Right ventricle myocardium inferior (tissue), 1 donor: ENCODE measurements around the gene LARP6. TPM values are rescaled to one million over a fixed set of nuclear protein-coding genes. Genes with fewer than 3 reads are reported as not detected.
"Not testable (repeated sequence)": the region's sequence is repeated elsewhere in the genome, so short reads cannot be mapped to it uniquely, and the experiment has no call there.

Experiments
- ATAC-seq: fragments of 200-7000 bp; cut with Tn5 transposase; one replicate; pipeline ENCODE4 v1.9.1; 2020; ENCODE audit warnings: mild to moderate bottlenecking, moderate library complexity
- DNase-seq: peaks from one replicate; pipeline ENCODE4 v3.0.0; 2021; ENCODE audit errors: missing footprints
- intact Hi-C: fragments of 100-400 bp; cut with DNase I; formaldehyde crosslinking; loops from one replicate; pipeline ENCODE4 v1.11.0; 2022
- total RNA-seq: library from RNA; stranded (reverse); fragmentation: NEBNext Ultra II Directional; extraction: Animal tissue kit (Norgen Biotek cat#: 25700); gene quantifications from one replicate; pipeline ENCODE4 v1.2.1, GENCODE V29; 2021
- donor health status: DM: no; HTN: yes; CAD: no; lungs with severe emphysema.

The LARP6 gene
- total RNA-seq, 1 donor from 2014 or later = 55.7 TPM

DNA sequence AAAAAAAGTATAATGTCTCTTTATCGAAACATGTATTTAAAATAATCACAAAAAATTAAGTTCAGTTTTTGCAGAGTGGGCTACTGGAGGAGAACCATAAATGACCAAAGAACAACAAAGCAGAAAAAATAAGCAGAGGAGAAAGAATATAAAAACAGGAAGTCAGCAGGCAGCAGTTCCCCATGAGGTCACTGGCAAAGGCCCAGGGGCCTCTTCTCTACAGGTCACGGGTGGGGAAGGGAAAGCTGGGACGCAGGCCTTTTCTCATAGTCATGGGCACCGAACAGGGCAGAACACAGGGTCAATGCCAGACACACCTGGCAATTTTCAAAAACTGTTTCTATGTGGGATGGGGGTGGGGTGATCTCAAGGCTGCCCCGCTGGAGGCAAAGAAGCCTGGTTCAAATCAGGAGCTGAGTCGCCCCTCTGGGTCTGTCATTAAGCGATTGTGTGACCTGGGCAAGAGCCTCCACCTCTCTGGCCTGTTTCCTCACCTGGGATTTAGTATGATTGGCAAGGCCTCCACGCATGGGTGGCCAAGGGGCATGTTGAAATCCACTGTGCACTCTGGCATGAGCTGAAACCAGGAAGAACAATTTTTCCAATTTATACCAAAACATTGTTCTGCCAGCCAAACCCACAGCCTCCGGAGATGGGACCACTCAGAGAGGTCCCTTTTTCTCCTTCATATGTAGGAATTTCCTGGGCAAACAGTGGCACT is 46.8 kb downstream of the LARP6 start:
- intact Hi-C loops = no loop called here
- ATAC-seq = no peak
- peak; percentile 81 for DNase-seq

DNA sequence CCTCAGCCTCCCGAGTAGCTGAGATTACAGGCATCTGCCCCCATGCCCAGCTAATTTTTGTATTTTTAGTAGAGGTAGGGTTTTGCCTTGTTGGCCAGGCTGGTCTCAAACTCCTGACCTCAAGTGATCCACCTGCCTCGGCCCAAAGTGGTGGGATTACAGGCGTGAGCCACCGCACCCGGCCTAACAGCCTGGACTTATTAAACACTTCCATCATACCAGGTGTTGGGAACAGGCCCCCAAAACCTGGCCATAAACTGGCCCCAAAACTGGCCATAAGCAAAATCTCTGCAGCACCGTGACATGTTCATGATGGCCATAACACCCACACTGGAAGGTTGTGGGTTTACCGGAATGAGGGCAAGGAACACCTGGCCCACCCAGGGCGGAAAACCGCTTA is 49.6 kb downstream of the LARP6 start:
- not testable (repeated sequence) for ATAC-seq

DNA sequence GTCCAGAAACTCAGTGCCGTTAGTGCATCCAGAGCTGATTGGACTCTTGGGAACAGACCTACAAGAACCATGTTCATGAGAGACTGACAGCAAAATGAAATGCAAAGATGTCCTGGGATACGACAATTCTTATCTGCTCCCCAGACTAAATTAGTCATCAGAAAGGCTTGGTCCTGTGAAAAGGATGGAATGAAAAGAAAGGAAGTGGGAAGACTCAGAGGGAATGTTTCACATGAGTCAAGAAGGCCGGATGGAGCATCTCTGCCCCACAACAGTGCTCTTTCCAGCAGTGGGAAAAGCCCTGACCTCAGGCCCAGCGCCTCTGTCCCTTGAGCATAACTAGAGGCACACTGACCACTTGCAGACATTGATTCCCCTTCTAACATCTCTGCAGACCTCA is 51.3 kb downstream of the LARP6 start:
- intact Hi-C loops = no loop called here
- DNase-seq (peak; percentile 46), ATAC-seq (peak; percentile 52)

More for the DNA sequence above, 49.6 kb downstream of the LARP6 start:
- intact Hi-C loops, DNase-seq: not testable (repeated sequence)

DNA sequence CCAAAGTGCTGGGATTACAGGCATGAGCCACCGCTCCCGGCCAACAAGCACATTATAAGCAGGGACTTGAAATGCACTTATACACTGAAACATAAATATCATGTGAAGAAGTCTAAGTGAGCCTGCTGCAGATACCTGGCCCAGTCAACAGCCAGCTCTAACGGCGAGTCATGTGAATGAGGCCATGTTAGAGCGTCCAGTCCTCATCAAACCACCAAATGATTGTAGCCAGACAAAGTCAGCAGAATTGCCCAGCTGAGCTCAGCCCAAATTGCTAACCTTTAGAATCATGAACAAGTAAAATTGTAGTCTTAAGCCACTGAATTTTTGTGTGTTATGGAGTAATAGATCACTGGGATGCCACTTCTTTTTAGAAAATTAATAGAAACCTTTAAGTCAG is 52.8 kb downstream of the LARP6 start:
- DNase-seq (peak; percentile 39), ATAC-seq (no peak)
- intact Hi-C loops = no loop called here

DNA sequence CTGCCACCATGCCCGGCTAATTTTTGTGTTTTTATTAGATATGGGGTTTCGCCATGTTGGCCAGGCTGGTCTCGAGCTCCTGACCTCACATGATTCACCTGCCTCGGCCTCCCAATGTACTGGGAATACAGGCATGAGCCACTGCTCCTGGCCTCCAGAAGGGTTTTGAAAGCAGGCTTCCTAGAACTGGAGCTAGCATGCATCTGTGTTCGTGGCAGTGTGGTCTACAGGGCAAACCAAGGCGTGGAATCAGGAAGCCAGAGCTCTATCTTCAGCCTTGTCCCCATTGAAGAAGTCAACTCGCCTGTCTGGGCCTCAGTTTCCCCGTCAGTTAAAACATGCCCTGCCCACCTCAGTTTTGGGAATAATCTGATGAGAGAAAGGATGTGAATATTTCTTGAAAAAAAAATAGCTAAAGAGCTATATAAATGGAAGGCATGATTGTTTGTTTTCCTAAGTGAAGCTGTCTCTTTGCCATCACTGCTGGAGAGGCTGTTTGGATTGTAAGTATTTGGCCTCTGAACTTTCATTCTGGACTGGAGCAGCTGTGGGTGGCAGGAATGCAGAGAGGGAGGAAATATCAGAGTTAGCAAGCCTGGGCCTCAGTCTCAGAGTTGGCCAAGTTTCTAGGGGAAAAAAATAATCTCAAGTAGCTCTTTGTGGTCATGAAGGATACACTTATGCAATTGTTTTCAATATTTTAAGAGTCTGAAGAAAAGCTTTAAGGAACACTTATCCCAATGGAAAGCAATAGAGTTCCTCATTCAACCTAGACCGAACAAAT is 54.1 kb downstream of the LARP6 start:
- intact Hi-C loops = no loop called here
- ATAC-seq (peak; percentile 75), DNase-seq (peak; percentile 27)

DNA sequence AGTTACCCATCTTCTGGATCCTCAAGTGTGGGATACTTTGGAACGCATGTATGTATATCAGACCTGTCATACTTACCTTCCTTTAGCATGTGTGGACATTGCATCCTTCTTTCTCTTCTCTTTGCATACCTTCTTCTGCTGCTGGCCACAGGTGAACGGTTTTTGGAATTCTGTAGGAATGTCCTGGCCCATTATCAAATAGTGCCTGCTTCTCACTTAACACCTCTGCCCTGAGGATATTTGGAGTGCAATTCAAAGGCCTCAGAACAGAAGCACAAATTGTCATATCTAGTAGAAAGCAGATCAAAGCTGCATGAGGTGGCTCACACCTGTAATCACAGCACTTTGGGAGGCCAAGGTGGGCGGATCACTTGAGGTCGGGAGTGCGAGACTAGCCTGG is 56.5 kb downstream of the LARP6 start:
- DNase-seq (no peak), ATAC-seq (no peak)
- intact Hi-C loops = no loop called here

DNA sequence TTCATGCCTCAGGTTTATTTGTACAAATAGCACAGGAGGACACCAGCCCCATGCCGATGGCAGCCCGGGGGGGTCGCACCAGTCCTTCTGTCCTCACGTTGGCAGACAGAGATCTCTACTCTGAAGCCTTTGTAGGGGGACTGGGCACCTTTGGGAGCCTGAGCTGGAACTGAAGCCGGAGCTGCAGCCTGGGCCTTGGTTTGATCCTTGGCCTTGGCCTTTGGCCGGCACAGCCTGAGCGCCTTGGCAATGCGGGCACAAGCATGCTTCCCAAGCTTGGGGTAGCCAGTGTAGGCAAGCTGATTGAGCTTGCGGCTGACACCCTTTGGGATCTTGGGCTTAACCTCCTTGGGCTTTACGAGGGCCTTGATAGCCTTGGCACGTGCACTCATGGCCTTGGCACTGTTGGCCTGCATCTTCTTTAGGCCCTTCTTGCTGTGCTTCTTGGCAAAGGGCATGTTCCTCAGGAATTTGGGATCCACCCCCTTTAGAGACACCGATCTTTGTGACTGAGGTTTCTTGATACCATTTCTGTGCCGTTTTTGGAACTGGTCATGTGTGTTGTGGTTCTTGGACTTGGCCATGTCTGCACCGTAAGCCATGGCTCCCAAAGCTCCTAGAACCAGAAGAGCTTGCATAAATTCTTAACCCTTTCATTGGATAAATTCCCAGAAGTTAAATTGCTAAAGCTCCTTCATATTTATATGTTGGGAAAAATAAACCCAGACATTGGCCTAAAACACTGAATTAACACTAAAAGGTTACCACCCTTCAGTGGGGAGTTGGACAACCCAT is 57.2 kb downstream of the LARP6 start:
- intact Hi-C loops = no loop called here
- ATAC-seq (no peak), DNase-seq (peak; percentile 49)

DNA sequence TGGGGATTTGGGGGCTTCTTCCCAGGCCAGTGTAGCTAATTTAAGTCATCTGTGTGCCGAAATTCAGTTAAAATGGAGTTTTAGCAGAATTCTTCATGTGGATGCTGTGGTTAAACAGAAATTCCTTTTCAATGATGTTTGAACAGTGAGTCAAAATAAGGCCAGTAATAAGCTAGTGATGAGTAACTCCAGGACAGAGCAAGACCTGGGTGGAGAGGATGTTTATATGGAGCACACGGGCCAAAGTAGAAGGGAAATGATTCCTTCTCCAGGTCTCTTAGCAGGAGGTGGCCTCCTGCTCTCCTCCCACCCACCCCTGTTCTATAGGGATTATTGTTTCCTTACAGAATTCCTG is 58.7 kb downstream of the LARP6 start:
- intact Hi-C loops = no loop called here
- no peak for DNase-seq
- ATAC-seq = no peak

DNA sequence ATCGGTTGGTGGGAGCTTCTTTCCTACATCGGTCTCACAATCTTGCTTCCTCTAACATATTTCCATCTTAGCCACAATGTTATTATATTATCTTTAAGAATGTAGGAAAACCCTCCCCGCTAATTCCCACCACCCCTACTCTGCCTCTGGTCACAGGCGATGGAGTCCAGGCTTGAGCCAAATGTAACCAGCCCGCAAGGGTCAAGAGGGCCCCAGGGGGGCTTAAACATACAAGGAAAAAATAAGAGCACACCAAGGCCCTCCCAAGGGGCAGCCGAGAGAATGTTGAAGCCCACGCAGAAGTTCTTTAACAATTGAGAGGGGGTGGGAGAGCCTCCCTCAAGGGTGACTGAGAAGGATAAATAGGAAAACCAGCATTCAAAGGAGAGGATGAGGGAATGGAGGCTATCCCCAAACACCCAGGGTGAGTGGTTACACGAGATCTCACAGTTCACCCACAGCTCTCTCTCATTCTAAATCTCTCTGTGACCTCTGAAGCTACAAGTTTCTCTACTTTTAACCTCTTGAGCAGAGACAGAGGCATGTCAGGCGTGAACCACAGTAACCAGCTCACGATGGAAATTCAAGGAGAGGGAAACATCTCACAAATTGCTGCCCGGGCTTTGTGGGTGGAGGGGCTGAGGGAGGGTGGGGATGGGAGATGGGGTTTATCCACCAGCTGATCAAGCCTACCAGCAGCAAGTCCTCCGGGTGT is 59.2 kb downstream of the LARP6 start:
- DNase-seq = no peak
- intact Hi-C loops = no loop called here
- no peak for ATAC-seq

DNA sequence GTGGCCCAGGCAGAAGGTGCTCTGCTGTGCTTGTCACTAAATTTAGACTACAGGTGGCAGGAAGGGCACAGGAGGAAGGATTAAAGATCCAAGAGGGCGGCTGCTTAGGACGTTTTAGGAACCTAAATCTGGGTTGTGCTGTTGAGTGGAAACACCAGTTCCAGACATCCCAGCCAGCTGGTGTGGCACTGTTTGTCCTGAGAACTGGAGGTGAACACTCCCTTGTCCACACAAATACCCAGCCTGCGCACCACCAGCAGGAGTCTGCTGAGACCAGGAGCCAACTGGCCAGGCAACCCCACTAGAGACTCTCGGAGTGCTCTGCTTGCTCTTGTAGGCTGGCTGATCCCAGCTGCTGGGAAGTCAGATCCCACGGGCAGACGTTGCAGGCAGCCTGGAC is 60.3 kb downstream of the LARP6 start:
- DNase-seq (no peak), ATAC-seq (no peak)
- intact Hi-C loops = no loop called here

DNA sequence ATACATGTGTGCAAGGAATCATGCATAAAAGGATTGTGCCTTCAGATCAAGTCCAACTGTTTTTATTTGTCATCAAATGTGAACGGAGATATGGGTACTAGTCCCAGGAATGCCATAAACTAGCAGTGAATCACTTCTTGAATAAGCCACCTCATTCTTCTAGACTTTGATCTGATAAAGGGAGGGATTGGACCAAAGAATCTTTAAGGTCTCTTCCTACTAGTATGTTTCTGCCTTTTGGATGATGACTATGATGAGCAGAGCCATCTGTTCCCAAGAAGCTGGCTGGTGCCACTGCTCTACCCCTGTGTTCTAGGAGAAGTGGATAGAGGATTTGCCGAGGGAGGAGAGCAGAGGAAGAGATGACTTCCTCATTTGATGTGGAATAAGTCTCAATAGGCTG is 61.8 kb downstream of the LARP6 start:
- intact Hi-C loops = no loop called here
- DNase-seq = no peak
- no peak for ATAC-seq

DNA sequence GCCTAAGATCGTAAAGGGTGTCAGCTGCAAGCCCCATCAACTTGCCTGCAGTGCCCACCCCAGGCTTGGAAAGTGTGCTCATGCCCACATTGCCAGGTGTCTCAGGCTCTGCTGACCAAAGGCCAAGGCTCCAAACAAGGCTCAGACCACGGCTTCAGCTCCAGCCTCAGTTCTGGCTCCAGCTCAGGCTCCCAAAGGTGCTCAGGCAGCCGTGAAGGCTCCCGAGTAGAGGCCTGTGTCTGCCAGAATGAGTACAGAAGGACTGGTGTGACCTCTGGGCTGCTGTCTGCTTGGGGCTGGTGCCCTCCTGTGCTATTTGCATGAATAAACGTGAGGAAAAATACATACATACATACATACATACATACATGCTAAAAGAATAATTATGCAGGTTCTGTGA is 62.7 kb downstream of the LARP6 start:
- no peak for ATAC-seq
- intact Hi-C loops = no loop called here
- no peak for DNase-seq

DNA sequence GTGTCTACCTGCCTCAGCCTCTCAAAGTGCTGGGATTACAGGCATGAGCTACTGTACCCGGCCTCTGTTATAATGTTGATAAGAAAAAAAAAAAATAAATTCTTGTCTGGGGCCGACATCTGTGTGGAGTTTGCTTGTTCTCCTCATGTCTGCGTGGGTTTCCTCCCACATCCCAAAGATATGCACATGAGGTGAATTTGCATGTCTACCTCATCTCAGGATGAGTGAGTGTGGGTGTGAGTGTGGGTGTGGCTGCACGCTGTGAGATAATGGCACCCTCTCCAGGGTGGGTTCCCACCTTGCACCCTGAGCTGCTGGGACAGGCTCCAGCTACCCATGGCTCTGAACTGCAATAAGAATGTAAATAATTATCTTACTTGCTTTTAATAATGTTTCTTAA is 64.7 kb downstream of the LARP6 start:
- intact Hi-C loops = no loop called here
- DNase-seq = no peak
- ATAC-seq = no peak

DNA sequence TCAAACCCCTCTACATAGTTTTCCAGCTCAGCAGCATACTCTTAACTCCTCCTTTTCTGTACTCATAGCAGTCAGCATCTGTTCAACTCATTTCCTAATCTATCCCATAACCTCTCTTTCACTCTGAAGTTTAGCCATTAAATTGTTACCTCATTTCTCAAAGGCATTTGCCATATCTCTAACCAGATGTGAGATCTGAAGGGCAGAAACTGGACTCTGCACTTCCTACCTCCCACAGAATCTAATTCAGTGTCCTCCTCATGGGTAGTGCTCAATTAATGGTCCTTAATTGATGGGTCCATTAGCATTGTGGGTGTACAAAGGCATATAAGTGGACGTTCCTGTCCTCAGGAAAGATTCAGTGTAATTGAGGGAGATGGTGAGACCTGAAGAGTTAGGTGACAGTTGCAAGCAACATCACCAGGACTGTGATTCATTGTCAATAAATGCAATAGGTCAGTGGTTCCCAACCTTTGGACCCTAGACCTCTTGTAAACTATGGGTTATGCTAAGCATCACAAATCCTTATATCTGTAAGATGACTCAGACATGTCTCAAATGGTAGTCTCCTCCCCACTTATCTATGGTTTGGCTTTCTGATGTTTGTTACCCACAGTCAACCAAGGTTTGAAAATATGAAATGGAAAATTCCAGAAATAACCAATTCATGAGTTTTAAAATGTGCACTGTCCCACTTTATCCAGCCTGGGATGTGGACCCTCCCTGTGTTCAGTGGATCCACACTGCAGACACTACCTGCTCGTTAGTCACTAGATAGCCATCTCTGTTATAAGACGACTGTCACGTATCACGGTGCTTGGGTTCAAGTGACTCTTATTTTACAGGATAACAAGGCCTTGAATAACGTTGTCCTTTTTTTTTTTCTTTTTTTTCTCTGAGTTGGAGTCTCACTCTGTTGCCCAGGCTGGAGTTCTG is 65.6 kb downstream of the LARP6 start:
- intact Hi-C loops = no loop called here
- ATAC-seq (no peak), DNase-seq (no peak)

DNA sequence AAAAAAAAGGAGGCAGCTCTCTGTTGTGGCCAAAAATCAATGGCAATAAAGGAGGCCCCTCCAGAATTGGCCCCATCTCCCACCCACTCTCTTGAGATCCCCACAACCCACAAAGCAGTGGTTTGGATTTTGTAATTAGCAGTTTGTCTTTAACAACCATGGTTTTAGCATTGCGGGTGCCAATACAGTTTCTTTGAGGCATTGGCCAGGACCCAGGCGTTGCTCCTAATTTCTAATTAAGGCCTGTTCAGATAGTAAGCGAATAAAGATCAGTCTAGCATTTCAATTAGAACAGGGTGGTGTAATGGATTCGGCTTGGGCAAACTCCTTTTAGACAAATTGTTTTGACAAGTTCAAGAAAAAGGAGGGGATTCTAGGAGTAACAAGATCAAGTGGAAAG is 67.0 kb downstream of the LARP6 start:
- intact Hi-C loops = no loop called here
- DNase-seq (no peak), ATAC-seq (no peak)

DNA sequence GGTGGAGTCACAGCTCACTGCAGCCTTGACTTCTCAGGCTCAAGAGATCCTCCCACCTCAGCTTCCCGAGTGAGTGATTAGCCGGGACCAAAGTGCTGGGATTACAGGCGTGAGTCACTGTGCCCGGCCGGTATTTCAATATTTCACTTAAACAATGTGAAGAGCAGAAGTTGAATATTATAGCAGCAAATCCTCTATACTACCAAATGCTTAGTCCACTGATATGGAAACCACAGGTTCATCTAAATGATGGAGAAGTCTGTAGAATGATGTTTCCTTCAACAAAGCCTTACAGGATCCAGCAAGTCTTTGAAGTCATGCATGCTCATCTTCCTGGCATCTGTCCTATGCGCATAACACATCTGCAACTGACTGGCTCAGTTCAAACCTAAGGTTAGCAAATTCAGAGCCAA is 70.3 kb downstream of the LARP6 start:
- intact Hi-C loops = no loop called here
- no peak for ATAC-seq

DNA sequence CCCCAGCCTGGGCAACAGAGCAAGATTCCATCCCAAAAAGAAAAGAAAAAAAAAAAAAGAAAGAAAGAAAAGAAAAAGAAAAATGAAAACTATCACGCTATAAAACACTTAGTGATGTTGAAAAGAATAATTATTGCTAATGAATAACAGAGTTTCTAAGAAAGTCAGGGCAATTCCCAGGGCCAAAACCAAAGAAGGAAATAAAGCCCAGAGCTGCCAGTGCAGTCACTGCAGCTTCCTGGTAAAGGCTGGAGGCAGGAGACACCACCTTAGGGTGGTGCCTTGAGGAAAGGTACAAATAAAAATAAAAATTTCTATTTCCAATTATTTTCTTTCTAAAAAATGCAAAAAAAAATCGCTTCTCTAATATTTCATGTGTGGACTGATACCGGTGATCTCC is 70.9 kb downstream of the LARP6 start:
- no peak for DNase-seq
- no peak for ATAC-seq
- intact Hi-C loops = no loop called here

More for the DNA sequence above, 70.3 kb downstream of the LARP6 start:
- DNase-seq = no peak

DNA sequence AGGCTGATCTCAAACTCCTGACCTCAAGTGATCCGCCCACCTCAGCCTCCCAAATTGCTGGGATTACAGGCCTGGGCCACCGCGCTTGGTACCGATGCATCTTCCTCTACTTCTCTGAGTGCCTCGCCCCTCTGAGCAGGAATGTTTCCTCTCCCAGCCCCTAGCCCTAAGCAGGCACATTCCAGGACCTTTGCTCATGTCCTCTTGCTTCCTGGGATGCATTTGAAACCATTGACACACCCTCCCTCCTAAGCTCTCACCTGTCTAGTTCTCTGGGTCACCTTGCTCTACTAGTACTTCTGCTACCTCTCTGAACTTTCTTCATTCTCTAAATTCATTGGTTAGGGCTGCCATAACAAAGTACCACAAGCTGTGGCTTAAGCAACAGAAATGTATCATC is 72.7 kb downstream of the LARP6 start:
- ATAC-seq (no peak), DNase-seq (no peak)
- intact Hi-C loops = no loop called here
